K562 (cell line): Measurements from ENCODE around the gene PNPLA2. TPM values are rescaled to one million over a fixed set of nuclear protein-coding genes. Genes with fewer than 3 reads are reported as not detected.

Source experiments
- ATAC-seq: fragments of 200-7000 bp; cut with Tn5 transposase; 3 replicates; pipeline ENCODE4 v1.9.1; 2020; ENCODE audit warnings: moderate library complexity
- BruUV-seq: library from RNA; stranded (reverse); fragments of 400-500 nt; replicated peaks from 2 replicates; lab custom pipeline; 2021; lab: Mats Ljungman, UMichigan
- CTCF ChIA-PET: fragments of 300-600 bp; formaldehyde crosslinking; extraction: SDS; loops from one replicate; lab custom pipeline; 2021; ENCODE audit warnings: low intra/inter-chr PET ratio; lab: Yijun Ruan, JAX
- POLR2A ChIA-PET: fragments of 300-600, 350-650 bp; sonication (Branson Sonifier 250); formaldehyde crosslinking; extraction: SDS; loops from one replicate; lab custom pipeline; 2021; ENCODE audit warnings: antibody characterized with exemption, inconsistent platforms; lab: Yijun Ruan, JAX
- DNase-seq, 4 experiments: peaks; one replicate each; pipeline versions ENCODE4 v3.0.0 to v3.0.0-alpha.2; 2011 to 2018; ENCODE audit warnings: low spot score in 3 of 4, mixed read lengths in 3 of 4; ENCODE audit errors: extremely low read depth in 1 of 4
- FAIRE-seq: peaks from 2 replicates; lab custom pipeline; 2011; peaks lifted over from hg19 to GRCh38; lab: Jason Lieb, UNC
- H2AFZ ChIP-seq: 2 replicates; pipeline ENCODE4 v1.6.0; 2011; ENCODE audit warnings: low read depth, low read length, control low read depth, inconsistent platforms
- H3K27ac ChIP-seq: fragments of 200-600 bp; 3 replicates; pipeline ENCODE4 v1.8.0; 2011; ENCODE audit warnings: low read depth, mild to moderate bottlenecking, control low read depth, inconsistent platforms, low read length, moderate library complexity, mixed read lengths; ENCODE audit errors: extremely low read depth
- H3K27me3 ChIP-seq, 2 experiments: fragments of 300-600 bp in 1 of 2; 2 replicates in 1 of 2; 3 replicates in 1 of 2; pipeline versions ENCODE4 v1.6.0 to v1.8.0; 2011; ENCODE audit warnings: inconsistent platforms in 2 of 2, low read length in 2 of 2, mild to moderate bottlenecking in 1 of 2, mixed read lengths in 1 of 2, moderate library complexity in 1 of 2; ENCODE audit not compliant: control insufficient read depth in 2 of 2, insufficient read depth in 2 of 2
- H3K36me3 ChIP-seq: fragments of 300-600 bp; 3 replicates; pipeline ENCODE4 v1.8.0; 2011; ENCODE audit warnings: mild to moderate bottlenecking, low read length, inconsistent platforms; ENCODE audit not compliant: control insufficient read depth, insufficient read depth
- H3K4me1 ChIP-seq, 2 experiments: fragments of 200-600 bp in 1 of 2; replicated peaks in 1 of 2; 2 replicates in 1 of 2; 3 replicates in 1 of 2; pipeline versions ENCODE4 v1.5.1 to v1.8.0; 2011; ENCODE audit warnings: inconsistent platforms in 2 of 2, low read length in 2 of 2, mild to moderate bottlenecking in 1 of 2, mixed read lengths in 1 of 2, moderate library complexity in 1 of 2; ENCODE audit not compliant: control insufficient read depth in 2 of 2, insufficient read depth in 2 of 2
- H3K4me2 ChIP-seq: 2 replicates; pipeline ENCODE4 v1.6.1; 2011; ENCODE audit warnings: low read length, control low read depth, inconsistent platforms, mixed read lengths; ENCODE audit not compliant: insufficient read depth
- H3K4me3 ChIP-seq: fragments of 200-600 bp; sonication (generic), shearing (Covaris generic); 2 replicates; pipeline ENCODE4 v1.5.1; 2016; ENCODE audit warnings: control low read depth, inconsistent platforms
- H3K79me2 ChIP-seq: fragments of 200-600 bp; 3 replicates; pipeline ENCODE4 v1.8.0; 2011; ENCODE audit warnings: low read length, inconsistent platforms; ENCODE audit not compliant: control insufficient read depth, insufficient read depth
- H3K9ac ChIP-seq, 2 experiments: 2 replicates each; pipeline versions ENCODE4 v1.6.0 to v1.6.1; 2011; ENCODE audit warnings: low read depth in 2 of 2, low read length in 2 of 2, control low read depth in 1 of 2, inconsistent platforms in 1 of 2, mild to moderate bottlenecking in 1 of 2, mixed read lengths in 1 of 2; ENCODE audit not compliant: insufficient read depth in 1 of 2
- H3K9me1 ChIP-seq: one replicate; pipeline ENCODE4 v1.6.0; 2011; ENCODE audit warnings: inconsistent platforms, mild to moderate bottlenecking, low read length, moderate library complexity; ENCODE audit not compliant: control insufficient read depth, insufficient read depth
- H3K9me3 ChIP-seq: replicated peaks from 2 replicates; pipeline ENCODE4 v1.5.1; 2011; ENCODE audit warnings: low read depth, low read length, inconsistent platforms; ENCODE audit not compliant: control insufficient read depth, insufficient read depth
- H4K20me1 ChIP-seq: replicated peaks from 2 replicates; pipeline ENCODE4 v1.6.1; 2011; ENCODE audit warnings: low read length, inconsistent platforms, mixed read lengths; ENCODE audit not compliant: control insufficient read depth, insufficient read depth
- CBFA2T2 ChIP-seq: fragments of 450-650 bp; conservative IDR thresholded peaks from 2 replicates; pipeline ENCODE4 v1.6.1; 2017; ENCODE audit warnings: mild to moderate bottlenecking
- DMBX1 ChIP-seq: fragments of 250-450 bp; sonication (Bioruptor Pico); IDR thresholded peaks from 2 replicates; pipeline ENCODE4 v1.8.0; 2022; ENCODE audit warnings: inconsistent platforms, mild to moderate bottlenecking, moderate library complexity, borderline replicate concordance
- HDAC1 ChIP-seq, 2 experiments: fragments of 450-650 bp; IDR thresholded peaks; 2 replicates each; pipeline ENCODE4 v1.6.1; 2016 to 2017; ENCODE audit warnings: inconsistent platforms in 1 of 2, mild to moderate bottlenecking in 1 of 2, moderate library complexity in 1 of 2
- HDGF ChIP-seq: fragments of 450-650 bp; IDR thresholded peaks from 2 replicates; pipeline ENCODE4 v1.6.1; 2016
- NR2C2 ChIP-seq, 2 experiments: fragments of 200-800 bp in 1 of 2; sonication (Bioruptor generic) in 1 of 2; sonication (generic) in 1 of 2; formaldehyde crosslinking in 1 of 2; IDR thresholded peaks; 2 replicates each; pipeline versions ENCODE4 v1.6.1 to v1.8.0; 2016 to 2022; ENCODE audit warnings: mild to moderate bottlenecking in 1 of 2, missing compliant biosample characterization in 1 of 2, missing genetic modification characterization in 1 of 2, missing genetic modification reagents in 1 of 2
- SAFB2 ChIP-seq: fragments of 200-400 bp; formaldehyde crosslinking; IDR thresholded peaks from 2 replicates; pipeline ENCODE4 v1.6.1; 2018; ENCODE audit warnings: borderline replicate concordance, low read length, low read depth, moderate library complexity; ENCODE audit not compliant: severe bottlenecking
- ZC3H8 ChIP-seq: fragments of 450-650 bp; IDR thresholded peaks from 2 replicates; pipeline ENCODE4 v1.6.1; 2017
- ZNF134 ChIP-seq: fragments of 250-450 bp; sonication (Bioruptor Pico); conservative IDR thresholded peaks from 2 replicates; pipeline ENCODE4 v1.4.0; 2020
- ZNF274 ChIP-seq: IDR thresholded peaks from 2 replicates; pipeline ENCODE4 v1.6.1; 2011; ENCODE audit warnings: low read depth, mild to moderate bottlenecking, low read length, moderate library complexity, borderline replicate concordance
- ZNF282 ChIP-seq: sonication (generic); formaldehyde crosslinking; IDR thresholded peaks from 2 replicates; pipeline ENCODE4 v1.8.1; 2023; ENCODE audit warnings: missing genetic modification reagents
- ZNF778 ChIP-seq: fragments of 450-650 bp; formaldehyde crosslinking; IDR thresholded peaks from 2 replicates; pipeline ENCODE4 v1.4.0; 2020; ENCODE audit warnings: mild to moderate bottlenecking, moderate library complexity
- WGBS: fragments of 100-300 bp; shearing (Covaris generic); methylation state at CpG from one replicate; pipeline ENCODE4 v1.1.6; 2016; ENCODE audit warnings: low coverage, mixed read lengths; ENCODE audit not compliant: insufficient coverage; ENCODE audit errors: missing lambda C conversion rate; 5-methylcytosine and 5-hydroxymethylcytosine counted together
- in situ Hi-C: fragments of 300-500 bp; cut with MboI; formaldehyde crosslinking; loops from 4 replicates; pipeline ENCODE4 v1.15.0; 2018; ENCODE audit warnings: inconsistent platforms, mixed read lengths
- intact Hi-C: fragments of 100-400 bp; cut with micrococcal nuclease; formaldehyde crosslinking; loops from 2 replicates; pipeline ENCODE4 v1.14.2; 2022
- polyA plus RNA-seq, 8 experiments: library from polyadenylated mRNA; depleted of rRNA in 4 of 8; stranded (reverse) in 5 of 8; unstranded in 3 of 8; fragments of >200 nt; fragmentation: Nextera tagmentation in 2 of 8; fragmentation: Illumina TruSeq in 1 of 8; extraction: Ambion mirVana in 2 of 8; extraction: Trizol in 1 of 8; gene quantifications; 2 replicates each; pipeline versions ENCODE4 v1.2.1 to v1.2.3, GENCODE V29; 2011 to 2014; ENCODE audit warnings: inconsistent platforms in 1 of 8, missing spikeins in 1 of 8
- total RNA-seq, 7 experiments: library from RNA; depleted of rRNA in 6 of 7; stranded (reverse); fragments of >200 nt in 6 of 7; fragmentation: Illumina TruSeq in 2 of 7; extraction: Trizol in 2 of 7; gene quantifications; 2 replicates each; pipeline versions ENCODE4 v1.2.1 to v1.2.3, GENCODE V29; 2011 to 2021; ENCODE audit warnings: low replicate concordance in 1 of 7
- TF ChIP-seq, protein P1 (sequence below): sonication (generic); formaldehyde crosslinking; IDR thresholded peaks from 2 replicates; pipeline ENCODE4 v1.8.1; 2023; ENCODE audit warnings: mild to moderate bottlenecking, missing genetic modification reagents

PNPLA2 gene
- total and polyA plus RNA-seq, 9 of the 15 experiments (the other 6 are each of a cell fraction or from before 2014, with no cell fraction given), result 0.39 to 87.1 (median 8.4) TPM

DNA sequence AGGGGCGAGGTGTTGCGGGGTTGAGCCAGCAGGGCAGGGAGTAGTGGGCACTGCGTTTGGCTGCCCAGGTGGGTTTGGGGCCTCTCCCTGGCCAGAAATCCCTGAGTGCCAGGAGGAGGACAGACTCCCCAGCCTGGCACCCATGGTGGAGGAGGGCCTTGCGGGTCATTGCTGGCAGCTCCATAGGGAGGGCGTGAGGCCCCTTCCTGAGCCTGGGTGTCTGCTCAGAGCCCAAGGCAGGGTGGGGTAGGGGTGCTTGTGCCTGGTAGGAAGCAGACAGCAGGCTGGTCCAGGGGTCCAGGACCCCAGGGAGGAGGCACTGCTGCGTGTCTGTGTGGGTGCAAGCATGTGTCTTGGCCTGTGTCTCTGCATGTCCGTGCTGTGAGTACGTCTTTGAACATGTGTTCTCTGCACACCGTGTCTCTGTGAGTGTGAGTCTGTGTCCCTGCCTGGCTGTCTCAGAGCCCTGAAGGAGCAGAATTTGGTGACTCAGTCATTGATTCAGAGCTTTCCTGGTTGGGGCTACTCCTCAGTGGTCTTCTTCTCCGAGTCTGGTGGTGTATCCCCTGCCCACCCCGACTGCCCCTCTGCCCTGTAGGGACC is 27.9 kb downstream of the PNPLA2 start:
- no peak for DNase-seq
- Histone ChIP-seq H3K27ac (no peak overlapping the region), H3K9me3 (no peaks in the 10 kb centered on the region), H3K36me3 (no peaks in the 10 kb centered on the region), H3K4me2 (no peak overlapping the region), H3K79me2 (peaks cover 21% of the 10 kb centered on the region), H3K27me3 (no peaks in the 10 kb centered on the region), H4K20me1 (no peaks in the 10 kb centered on the region; the same call in 1 of the 2 replicates), H2AFZ (no peak overlapping the region), H3K9me1 (no peaks in the 10 kb centered on the region), H3K4me3 (no peak overlapping the region), H3K9ac (0 out of 4 replicates have a peak overlapping the region, but pooled peaks of 1 of the 2 experiments have one; percentile 69), H3K4me1 (peaks cover 18 to 80% of the 10 kb centered on the region in 2 experiments)
- POLR2A ChIA-PET, result interaction anchor here (0.6 to 1.3 kb wide), 3 partner anchors 22 to 53 kb away, joined by 3 read pairs; no protein-coding TSS in a partner anchor
- TF ChIP-seq DMBX1 (CRISPR knock-in tag) (no peak), ZNF134 (CRISPR knock-in tag) (no peak), ZNF282 (CRISPR knock-in tag) (peak; percentile 48; the same call in 1 of the 2 replicates), HDGF (no peak), ZC3H8 (no peak)
- in situ Hi-C loops (no loop called here), intact Hi-C loops (loop anchor here (5.0 to 10.0 kb wide), 2 partner anchors 68 to 206 kb away; partner anchors contain the start of gene CHID1)
- peak; percentile 11 for FAIRE-seq
- no TSS peak for BruUV-seq
- 44% methylated on average over 11 of the region's 11 CpGs for WGBS
- CTCF ChIA-PET, result no interaction called here
- no peak for ATAC-seq

- Histone ChIP-seq H3K27me3 (no peaks in the 10 kb centered on the region), H3K9me1 (no peaks in the 10 kb centered on the region), H3K4me3 (no peak overlapping the region), H3K27ac (no peak overlapping the region), H3K9ac (peak overlapping the region in 1 of 2 experiments; percentile 35; a peak in 2 of 4 replicates), H3K36me3 (no peaks in the 10 kb centered on the region), H3K9me3 (no peaks in the 10 kb centered on the region), H2AFZ (no peak overlapping the region), H3K79me2 (peaks cover 10% of the 10 kb centered on the region), H3K4me2 (no peak overlapping the region), H3K4me1 (peaks cover 18 to 85% of the 10 kb centered on the region in 2 experiments), H4K20me1 (no peaks in the 10 kb centered on the region; the same call in 1 of the 2 replicates)
- POLR2A ChIA-PET, result interaction anchor here (0.5 to 0.7 kb wide), 3 partner anchors 14 to 687 kb away, joined by 3 to 4 read pairs (median 3); no protein-coding TSS in a partner anchor
- FAIRE-seq, result no peak
- no peak for DNase-seq
- TF ChIP-seq ZNF274, result no peak
- TF ChIP-seq, protein P1, sequence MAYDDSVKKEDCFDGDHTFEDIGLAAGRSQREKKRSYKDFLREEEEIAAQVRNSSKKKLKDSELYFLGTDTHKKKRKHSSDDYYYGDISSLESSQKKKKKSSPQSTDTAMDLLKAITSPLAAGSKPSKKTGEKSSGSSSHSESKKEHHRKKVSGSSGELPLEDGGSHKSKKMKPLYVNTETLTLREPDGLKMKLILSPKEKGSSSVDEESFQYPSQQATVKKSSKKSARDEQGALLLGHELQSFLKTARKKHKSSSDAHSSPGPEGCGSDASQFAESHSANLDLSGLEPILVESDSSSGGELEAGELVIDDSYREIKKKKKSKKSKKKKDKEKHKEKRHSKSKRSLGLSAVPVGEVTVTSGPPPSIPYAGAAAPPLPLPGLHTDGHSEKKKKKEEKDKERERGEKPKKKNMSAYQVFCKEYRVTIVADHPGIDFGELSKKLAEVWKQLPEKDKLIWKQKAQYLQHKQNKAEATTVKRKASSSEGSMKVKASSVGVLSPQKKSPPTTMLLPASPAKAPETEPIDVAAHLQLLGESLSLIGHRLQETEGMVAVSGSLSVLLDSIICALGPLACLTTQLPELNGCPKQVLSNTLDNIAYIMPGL (CRISPR knock-in tag), result no peak
- no peak for TF ChIP-seq SAFB2
- TF ChIP-seq HDAC1 (IDR thresholded peaks at IDR 0.05), result no peak
- no peak for TF ChIP-seq ZNF778 (CRISPR knock-in tag)
- no peak for TF ChIP-seq NR2C2 (CRISPR knock-in tag; IDR thresholded peaks at IDR 0.05)
- no peak for TF ChIP-seq NR2C2 (tag; IDR thresholded peaks at IDR 0.05)
- no peak for TF ChIP-seq CBFA2T2
- CTCF ChIA-PET, result interaction anchor here (1.1 kb wide), 1 partner anchor 203 kb away, joined by 4 read pairs; no protein-coding TSS in a partner anchor
- intact Hi-C loops (loop anchor here (5.0 to 10.0 kb wide), 2 partner anchors 67 to 204 kb away; partner anchors contain the start of gene CHID1), in situ Hi-C loops (no loop called here)
- 55% methylated on average over 17 of the region's 18 CpGs for WGBS
- BruUV-seq, result no TSS peak
- ATAC-seq, result no peak
Measured at GRCh38 chr11:847876-848275, 29.2 kb downstream of the PNPLA2 start.
